Measurements from ENCODE around the gene SSBP3. TPM values are rescaled to one million over a fixed set of nuclear protein-coding genes. Genes with fewer than 3 reads are reported as not detected.

The SSBP3 gene
- total RNA-seq, 1 experiment from 2014 or later, result 115 TPM

GRCh38 chr1:54402896-54403295, 3.3 kb downstream of the SSBP3 start:
- no peaks in the 10 kb centered on the region for H3K27me3 Mint-ChIP-seq (ENCODE audit: low read depth)
- DNase-seq (ENCODE audit: low spot score) (no peak), ATAC-seq (no peak)
- CTCF ChIA-PET, result interaction anchor here (1.0 to 5.6 kb wide), 3 partner anchors 80 to 90 kb away, joined by 5 to 145 read pairs (median 6); no protein-coding TSS in a partner anchor
- no peak for TF ChIP-seq E2F1 (CRISPR knock-in tag; IDR thresholded peaks at IDR 0.05)
- TF ChIP-seq, protein P1, sequence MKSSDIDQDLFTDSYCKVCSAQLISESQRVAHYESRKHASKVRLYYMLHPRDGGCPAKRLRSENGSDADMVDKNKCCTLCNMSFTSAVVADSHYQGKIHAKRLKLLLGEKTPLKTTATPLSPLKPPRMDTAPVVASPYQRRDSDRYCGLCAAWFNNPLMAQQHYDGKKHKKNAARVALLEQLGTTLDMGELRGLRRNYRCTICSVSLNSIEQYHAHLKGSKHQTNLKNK (CRISPR knock-in tag; IDR thresholded peaks at IDR 0.05), result no peak
- H3K4me1 Mint-ChIP-seq, result peaks cover 51% of the 10 kb centered on the region
- POLR2A ChIA-PET, result no interaction called here
- H3K4me3 Mint-ChIP-seq, result peak overlapping the region; percentile 70
- no peaks in the 10 kb centered on the region for H3K9me3 Mint-ChIP-seq
- peaks cover 55% of the 10 kb centered on the region for H3K36me3 Mint-ChIP-seq
- H3K27ac Mint-ChIP-seq, result peak overlapping the region; percentile 64; the same call in 1 of the 2 replicates

GRCh38 chr1:54401799-54402198, 4.4 kb downstream of the SSBP3 start:
- DNase-seq (ENCODE audit: low spot score) (no peak), ATAC-seq (no peak)
- Mint-ChIP-seq H3K4me3 (no peak overlapping the region), H3K27me3 (ENCODE audit: low read depth) (no peaks in the 10 kb centered on the region), H3K4me1 (peaks cover 57% of the 10 kb centered on the region), H3K27ac (no peak overlapping the region), H3K9me3 (no peaks in the 10 kb centered on the region), H3K36me3 (peaks cover 57% of the 10 kb centered on the region)
- no peak for TF ChIP-seq PRRX2 (CRISPR knock-in tag; IDR thresholded peaks at IDR 0.05)
- TF ChIP-seq, protein P2, sequence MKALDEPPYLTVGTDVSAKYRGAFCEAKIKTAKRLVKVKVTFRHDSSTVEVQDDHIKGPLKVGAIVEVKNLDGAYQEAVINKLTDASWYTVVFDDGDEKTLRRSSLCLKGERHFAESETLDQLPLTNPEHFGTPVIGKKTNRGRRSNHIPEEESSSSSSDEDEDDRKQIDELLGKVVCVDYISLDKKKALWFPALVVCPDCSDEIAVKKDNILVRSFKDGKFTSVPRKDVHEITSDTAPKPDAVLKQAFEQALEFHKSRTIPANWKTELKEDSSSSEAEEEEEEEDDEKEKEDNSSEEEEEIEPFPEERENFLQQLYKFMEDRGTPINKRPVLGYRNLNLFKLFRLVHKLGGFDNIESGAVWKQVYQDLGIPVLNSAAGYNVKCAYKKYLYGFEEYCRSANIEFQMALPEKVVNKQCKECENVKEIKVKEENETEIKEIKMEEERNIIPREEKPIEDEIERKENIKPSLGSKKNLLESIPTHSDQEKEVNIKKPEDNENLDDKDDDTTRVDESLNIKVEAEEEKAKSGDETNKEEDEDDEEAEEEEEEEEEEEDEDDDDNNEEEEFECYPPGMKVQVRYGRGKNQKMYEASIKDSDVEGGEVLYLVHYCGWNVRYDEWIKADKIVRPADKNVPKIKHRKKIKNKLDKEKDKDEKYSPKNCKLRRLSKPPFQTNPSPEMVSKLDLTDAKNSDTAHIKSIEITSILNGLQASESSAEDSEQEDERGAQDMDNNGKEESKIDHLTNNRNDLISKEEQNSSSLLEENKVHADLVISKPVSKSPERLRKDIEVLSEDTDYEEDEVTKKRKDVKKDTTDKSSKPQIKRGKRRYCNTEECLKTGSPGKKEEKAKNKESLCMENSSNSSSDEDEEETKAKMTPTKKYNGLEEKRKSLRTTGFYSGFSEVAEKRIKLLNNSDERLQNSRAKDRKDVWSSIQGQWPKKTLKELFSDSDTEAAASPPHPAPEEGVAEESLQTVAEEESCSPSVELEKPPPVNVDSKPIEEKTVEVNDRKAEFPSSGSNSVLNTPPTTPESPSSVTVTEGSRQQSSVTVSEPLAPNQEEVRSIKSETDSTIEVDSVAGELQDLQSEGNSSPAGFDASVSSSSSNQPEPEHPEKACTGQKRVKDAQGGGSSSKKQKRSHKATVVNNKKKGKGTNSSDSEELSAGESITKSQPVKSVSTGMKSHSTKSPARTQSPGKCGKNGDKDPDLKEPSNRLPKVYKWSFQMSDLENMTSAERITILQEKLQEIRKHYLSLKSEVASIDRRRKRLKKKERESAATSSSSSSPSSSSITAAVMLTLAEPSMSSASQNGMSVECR (CRISPR knock-in tag; IDR thresholded peaks at IDR 0.05; ENCODE audit: borderline replicate concordance), result no peak
- TF ChIP-seq TEAD4 (CRISPR knock-in tag; IDR thresholded peaks at IDR 0.05), result no peak
- no peak for TF ChIP-seq NFE2L1 (CRISPR knock-in tag; IDR thresholded peaks at IDR 0.05)
- TF ChIP-seq NR3C1 (CRISPR knock-in tag; conservative IDR thresholded peaks at IDR 0.05; ENCODE audit: low read depth), result no peak
- no peak for TF ChIP-seq MXD4 (CRISPR knock-in tag; IDR thresholded peaks at IDR 0.05; ENCODE audit: borderline replicate concordance)
- no peak for TF ChIP-seq USF1 (CRISPR knock-in tag; IDR thresholded peaks at IDR 0.05)
- TF ChIP-seq ZNF263 (CRISPR knock-in tag; IDR thresholded peaks at IDR 0.05; ENCODE audit: low read depth), result no peak
- no peak for TF ChIP-seq ZNF232 (CRISPR knock-in tag; IDR thresholded peaks at IDR 0.05)
- TF ChIP-seq ATF3 (CRISPR knock-in tag; conservative IDR thresholded peaks at IDR 0.05), result no peak
- ChIA-PET POLR2A (interaction anchor here (0.6 to 0.7 kb wide), 2 partner anchors 88 to 90 kb away, joined by 3 read pairs; no protein-coding TSS in a partner anchor), CTCF (interaction anchor here (1.3 kb wide), 1 partner anchor 87 kb away, joined by 4 read pairs; no protein-coding TSS in a partner anchor)

GRCh38 chr1:54400329-54400728, 5.9 kb downstream of the SSBP3 start:
- Mint-ChIP-seq H3K36me3 (peaks cover 66% of the 10 kb centered on the region), H3K9me3 (no peaks in the 10 kb centered on the region), H3K4me1 (peaks cover 62% of the 10 kb centered on the region), H3K4me3 (no peak overlapping the region), H3K27me3 (ENCODE audit: low read depth) (no peaks in the 10 kb centered on the region), H3K27ac (no peak overlapping the region)
- ChIA-PET CTCF (no interaction called here), POLR2A (no interaction called here)
- DNase-seq (ENCODE audit: low spot score), result no peak
- ATAC-seq, result no peak
- TF ChIP-seq, protein P3, sequence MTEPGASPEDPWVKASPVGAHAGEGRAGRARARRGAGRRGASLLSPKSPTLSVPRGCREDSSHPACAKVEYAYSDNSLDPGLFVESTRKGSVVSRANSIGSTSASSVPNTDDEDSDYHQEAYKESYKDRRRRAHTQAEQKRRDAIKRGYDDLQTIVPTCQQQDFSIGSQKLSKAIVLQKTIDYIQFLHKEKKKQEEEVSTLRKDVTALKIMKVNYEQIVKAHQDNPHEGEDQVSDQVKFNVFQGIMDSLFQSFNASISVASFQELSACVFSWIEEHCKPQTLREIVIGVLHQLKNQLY (CRISPR knock-in tag; IDR thresholded peaks at IDR 0.05), result no peak
- TF ChIP-seq, protein P4, sequence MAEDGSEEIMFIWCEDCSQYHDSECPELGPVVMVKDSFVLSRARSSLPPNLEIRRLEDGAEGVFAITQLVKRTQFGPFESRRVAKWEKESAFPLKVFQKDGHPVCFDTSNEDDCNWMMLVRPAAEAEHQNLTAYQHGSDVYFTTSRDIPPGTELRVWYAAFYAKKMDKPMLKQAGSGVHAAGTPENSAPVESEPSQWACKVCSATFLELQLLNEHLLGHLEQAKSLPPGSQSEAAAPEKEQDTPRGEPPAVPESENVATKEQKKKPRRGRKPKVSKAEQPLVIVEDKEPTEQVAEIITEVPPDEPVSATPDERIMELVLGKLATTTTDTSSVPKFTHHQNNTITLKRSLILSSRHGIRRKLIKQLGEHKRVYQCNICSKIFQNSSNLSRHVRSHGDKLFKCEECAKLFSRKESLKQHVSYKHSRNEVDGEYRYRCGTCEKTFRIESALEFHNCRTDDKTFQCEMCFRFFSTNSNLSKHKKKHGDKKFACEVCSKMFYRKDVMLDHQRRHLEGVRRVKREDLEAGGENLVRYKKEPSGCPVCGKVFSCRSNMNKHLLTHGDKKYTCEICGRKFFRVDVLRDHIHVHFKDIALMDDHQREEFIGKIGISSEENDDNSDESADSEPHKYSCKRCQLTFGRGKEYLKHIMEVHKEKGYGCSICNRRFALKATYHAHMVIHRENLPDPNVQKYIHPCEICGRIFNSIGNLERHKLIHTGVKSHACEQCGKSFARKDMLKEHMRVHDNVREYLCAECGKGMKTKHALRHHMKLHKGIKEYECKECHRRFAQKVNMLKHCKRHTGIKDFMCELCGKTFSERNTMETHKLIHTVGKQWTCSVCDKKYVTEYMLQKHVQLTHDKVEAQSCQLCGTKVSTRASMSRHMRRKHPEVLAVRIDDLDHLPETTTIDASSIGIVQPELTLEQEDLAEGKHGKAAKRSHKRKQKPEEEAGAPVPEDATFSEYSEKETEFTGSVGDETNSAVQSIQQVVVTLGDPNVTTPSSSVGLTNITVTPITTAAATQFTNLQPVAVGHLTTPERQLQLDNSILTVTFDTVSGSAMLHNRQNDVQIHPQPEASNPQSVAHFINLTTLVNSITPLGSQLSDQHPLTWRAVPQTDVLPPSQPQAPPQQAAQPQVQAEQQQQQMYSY (CRISPR knock-in tag; IDR thresholded peaks at IDR 0.05), result no peak
- TF ChIP-seq ZNF232 (CRISPR knock-in tag; IDR thresholded peaks at IDR 0.05) (no peak), ZNF219 (CRISPR knock-in tag; IDR thresholded peaks at IDR 0.05; ENCODE audit: borderline replicate concordance) (no peak), ESRRA (CRISPR knock-in tag; IDR thresholded peaks at IDR 0.05; ENCODE audit: borderline replicate concordance) (no peak)
- TF ChIP-seq, protein P5, sequence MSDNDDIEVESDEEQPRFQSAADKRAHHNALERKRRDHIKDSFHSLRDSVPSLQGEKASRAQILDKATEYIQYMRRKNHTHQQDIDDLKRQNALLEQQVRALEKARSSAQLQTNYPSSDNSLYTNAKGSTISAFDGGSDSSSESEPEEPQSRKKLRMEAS (CRISPR knock-in tag; IDR thresholded peaks at IDR 0.05), result no peak
- TF ChIP-seq, protein P6, sequence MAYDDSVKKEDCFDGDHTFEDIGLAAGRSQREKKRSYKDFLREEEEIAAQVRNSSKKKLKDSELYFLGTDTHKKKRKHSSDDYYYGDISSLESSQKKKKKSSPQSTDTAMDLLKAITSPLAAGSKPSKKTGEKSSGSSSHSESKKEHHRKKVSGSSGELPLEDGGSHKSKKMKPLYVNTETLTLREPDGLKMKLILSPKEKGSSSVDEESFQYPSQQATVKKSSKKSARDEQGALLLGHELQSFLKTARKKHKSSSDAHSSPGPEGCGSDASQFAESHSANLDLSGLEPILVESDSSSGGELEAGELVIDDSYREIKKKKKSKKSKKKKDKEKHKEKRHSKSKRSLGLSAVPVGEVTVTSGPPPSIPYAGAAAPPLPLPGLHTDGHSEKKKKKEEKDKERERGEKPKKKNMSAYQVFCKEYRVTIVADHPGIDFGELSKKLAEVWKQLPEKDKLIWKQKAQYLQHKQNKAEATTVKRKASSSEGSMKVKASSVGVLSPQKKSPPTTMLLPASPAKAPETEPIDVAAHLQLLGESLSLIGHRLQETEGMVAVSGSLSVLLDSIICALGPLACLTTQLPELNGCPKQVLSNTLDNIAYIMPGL (CRISPR knock-in tag; IDR thresholded peaks at IDR 0.05), result no peak

All from WTC11 (cell line).